ENCODE data around the gene NAV3. TPM values are rescaled to one million over a fixed set of nuclear protein-coding genes. Genes with fewer than 3 reads are reported as not detected.

Gene NAV3
- total and polyA plus RNA-seq, 2 of the 4 experiments (the other 2 are of a cell fraction): 25.5 to 106 TPM

DNA sequence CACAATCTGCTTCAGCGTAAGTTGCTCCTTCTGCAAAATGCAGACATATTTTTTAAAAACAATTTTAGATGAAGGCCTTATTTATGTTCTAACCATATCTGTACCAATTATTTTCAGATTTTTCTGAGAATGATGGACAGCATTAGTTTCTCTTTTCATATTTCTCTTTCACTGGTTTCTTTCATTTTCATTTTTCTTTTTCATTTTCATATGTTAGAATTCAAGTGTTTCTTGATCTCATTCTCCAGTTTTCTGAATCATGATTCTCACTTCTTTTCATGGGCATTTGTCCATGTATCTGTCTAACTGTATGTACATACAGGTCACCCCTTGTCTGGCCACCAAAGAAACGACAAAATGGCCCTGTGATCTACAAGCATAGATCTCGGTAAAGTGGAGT, 346.6 kb downstream of the NAV3 start:
- Histone ChIP-seq H3K27me3 (ENCODE audit: control insufficient read depth, insufficient read depth, low read length) (no peaks in the 10 kb centered on the region), H4K5ac (ENCODE audit: low read depth, low read length) (no peak overlapping the region), H3K4me3 (ENCODE audit: insufficient read depth, low read depth, low read length) (no peak overlapping the region), H3K9me3 (ENCODE audit: control insufficient read depth, insufficient read depth, low read length) (no peaks in the 10 kb centered on the region), H3K56ac (ENCODE audit: extremely low read depth, insufficient read depth, low read length) (no peak overlapping the region), H2AFZ (replicated peaks; ENCODE audit: low read length, poor library complexity) (no peak overlapping the region), H3K9ac (ENCODE audit: low read depth, low read length) (no peak overlapping the region), H3K27ac (ENCODE audit: insufficient read depth, low read length) (no peak overlapping the region), H3K79me1 (ENCODE audit: low read depth in 1 of 2, low read length in 2 of 2) (no peaks in the 10 kb centered on the region), H3K23ac (ENCODE audit: low read depth, low read length) (no peak overlapping the region), H3K36me3 (ENCODE audit: control insufficient read depth, insufficient read depth, low read length) (peaks cover 10% of the 10 kb centered on the region), H3K4ac (ENCODE audit: low read depth, low read length) (no peak overlapping the region), H2BK20ac (ENCODE audit: low read depth, low read length) (no peak overlapping the region), H2BK15ac (ENCODE audit: low read depth, low read length) (no peak overlapping the region), H4K91ac (ENCODE audit: insufficient read depth, low read depth, low read length) (no peak overlapping the region), H3K9me1 (ENCODE audit: insufficient read depth, low read length) (no peaks in the 10 kb centered on the region), H3K4me2 (ENCODE audit: low read depth, low read length) (no peak overlapping the region), H2AK5ac (ENCODE audit: low read depth, low read length) (no peak overlapping the region), H3K14ac (replicated peaks; ENCODE audit: low read depth, low read length) (no peak overlapping the region), H2BK5ac (ENCODE audit: low read depth, low read length, poor library complexity, severe bottlenecking) (no peak overlapping the region), H2AK9ac (replicated peaks; ENCODE audit: low read depth, low read length, poor library complexity) (no peak overlapping the region), H3K18ac (ENCODE audit: low read depth, low read length) (no peak overlapping the region), H4K20me1 (ENCODE audit: insufficient read depth, low read length) (no peaks in the 10 kb centered on the region), H3K4me1 (ENCODE audit: control insufficient read depth, insufficient read depth, low read length) (no peaks in the 10 kb centered on the region), H2BK120ac (ENCODE audit: low read depth, low read length) (no peak overlapping the region), H4K8ac (ENCODE audit: low read depth in 2 of 2, low read length in 2 of 2) (no peak overlapping the region)
- CTCF ChIA-PET: no interaction called here
- POLR2A ChIA-PET (ENCODE audit: unreplicated experiment): no interaction called here
- intact Hi-C loops (cut with micrococcal nuclease) (no loop called here), dilution Hi-C loops (cut with HindIII; ENCODE audit: low sequenced_read_pairs, unreplicated experiment) (no loop called here), in situ Hi-C loops (cut with MboI; ENCODE audit: low sequenced_read_pairs) (loop anchor here (25.0 kb wide), 1 partner anchor 1185 kb away; no protein-coding TSS in a partner anchor)
- WGBS, 2 experiments (ENCODE audit: extremely low coverage in 2 of 2, insufficient read length in 1 of 2): no CpG with 5 or more reads among the region's 3 CpGs
- ATAC-seq (ENCODE audit: low read depth) (no peak), DNase-seq (no peak)
- BruUV-seq (replicated peaks): no TSS peak
- no peak for TF ChIP-seq POLR2A (IDR thresholded peaks at IDR 0.05; ENCODE audit: low read depth, low read length)
- no peak for TF ChIP-seq MAZ (IDR thresholded peaks at IDR 0.05; ENCODE audit: borderline replicate concordance, low read depth, low read length)
- TF ChIP-seq, protein P1, sequence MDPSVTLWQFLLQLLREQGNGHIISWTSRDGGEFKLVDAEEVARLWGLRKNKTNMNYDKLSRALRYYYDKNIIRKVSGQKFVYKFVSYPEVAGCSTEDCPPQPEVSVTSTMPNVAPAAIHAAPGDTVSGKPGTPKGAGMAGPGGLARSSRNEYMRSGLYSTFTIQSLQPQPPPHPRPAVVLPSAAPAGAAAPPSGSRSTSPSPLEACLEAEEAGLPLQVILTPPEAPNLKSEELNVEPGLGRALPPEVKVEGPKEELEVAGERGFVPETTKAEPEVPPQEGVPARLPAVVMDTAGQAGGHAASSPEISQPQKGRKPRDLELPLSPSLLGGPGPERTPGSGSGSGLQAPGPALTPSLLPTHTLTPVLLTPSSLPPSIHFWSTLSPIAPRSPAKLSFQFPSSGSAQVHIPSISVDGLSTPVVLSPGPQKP (IDR thresholded peaks at IDR 0.05; ENCODE audit: borderline replicate concordance, low read depth, low read length): no peak
- TF ChIP-seq BHLHE40 (IDR thresholded peaks at IDR 0.05; ENCODE audit: low read depth, low read length): no peak

Data from IMR-90 (cell line).